Ramos (cell line): ENCODE measurements around the gene WDFY1.

Source experiments
- in situ Hi-C: fragments of 300-500 bp; cut with MboI; formaldehyde crosslinking; loops from one replicate; pipeline ENCODE4 v1.14.3; 2022; ENCODE audit warnings: low sequenced_read_pairs; ENCODE audit not compliant: unreplicated experiment

Gene WDFY1

GRCh38 chr2:223829128-223829527, 116.0 kb downstream of the WDFY1 start:
- in situ Hi-C loops, result no loop called here

- in situ Hi-C loops, result no loop called here
Measured at GRCh38 chr2:223828314-223828713, 116.8 kb downstream of the WDFY1 start.

GRCh38 chr2:223826995-223827394, 118.1 kb downstream of the WDFY1 start:
- in situ Hi-C loops, result no loop called here
